T-helper 1 cell treated with Interleukin-12 subunit alpha and Interleukin-12 subunit beta and Interleukin-4 antibody, amounts not matched to agents 30 μg/mL and 1 μg/mL, for 36 hours (primary cell): ENCODE data around the gene PRDM8.
"Not testable (repeated sequence)": the region's sequence is repeated elsewhere in the genome, so short reads cannot be mapped to it uniquely, and the experiment has no call there.

ENCODE experiments used
- H3K27ac Mint-ChIP-seq: one replicate; pipeline ENCODE4 v1.8.0; 2021; ENCODE audit warnings: mild to moderate bottlenecking, mixed read lengths
- H3K27me3 Mint-ChIP-seq: one replicate; pipeline ENCODE4 v1.8.0; 2021; ENCODE audit warnings: low read depth, mixed read lengths
- H3K36me3 Mint-ChIP-seq: one replicate; pipeline ENCODE4 v1.8.0; 2021; ENCODE audit warnings: low read depth, mixed read lengths
- H3K4me1 Mint-ChIP-seq: one replicate; pipeline ENCODE4 v1.8.0; 2021; ENCODE audit warnings: low read depth, mixed read lengths
- H3K4me3 Mint-ChIP-seq: one replicate; pipeline ENCODE4 v1.8.0; 2021; ENCODE audit warnings: mild to moderate bottlenecking, moderate library complexity, mixed read lengths
- H3K9me3 Mint-ChIP-seq: one replicate; pipeline ENCODE4 v1.8.0; 2021; ENCODE audit warnings: mixed read lengths

Gene PRDM8

GRCh38 chr4:80173841-80174240, 23.5 kb upstream of the PRDM8 start:
- H3K4me1 Mint-ChIP-seq = peaks cover 58% of the 10 kb centered on the region
- H3K9me3 Mint-ChIP-seq = peaks cover 22% of the 10 kb centered on the region
- no peaks in the 10 kb centered on the region for H3K27me3 Mint-ChIP-seq
- peak overlapping the region; percentile 98 for H3K27ac Mint-ChIP-seq
- H3K4me3 Mint-ChIP-seq = peak overlapping the region; percentile 66
- peaks cover 24% of the 10 kb centered on the region for H3K36me3 Mint-ChIP-seq

- Mint-ChIP-seq H3K9me3 (peaks cover 33% of the 10 kb centered on the region), H3K36me3 (peaks cover 39% of the 10 kb centered on the region), H3K4me1 (peaks cover 51% of the 10 kb centered on the region)
- not testable (repeated sequence) for H3K4me3 Mint-ChIP-seq, H3K27ac Mint-ChIP-seq, H3K27me3 Mint-ChIP-seq
Observed at GRCh38 chr4:80177793-80178192, 19.5 kb upstream of the PRDM8 start.

- no peak overlapping the region for H3K27ac Mint-ChIP-seq
- H3K27me3 Mint-ChIP-seq = no peaks in the 10 kb centered on the region
- peaks cover 44% of the 10 kb centered on the region for H3K4me1 Mint-ChIP-seq
- H3K9me3 Mint-ChIP-seq = peaks cover 33% of the 10 kb centered on the region
- H3K4me3 Mint-ChIP-seq = no peak overlapping the region
- H3K36me3 Mint-ChIP-seq = peaks cover 41% of the 10 kb centered on the region
Observed at GRCh38 chr4:80178964-80179363, 18.3 kb upstream of the PRDM8 start.

GRCh38 chr4:80179637-80180161, 17.6 kb upstream of the PRDM8 start:
- H3K27ac Mint-ChIP-seq = no peak overlapping the region
- peaks cover 33% of the 10 kb centered on the region for H3K9me3 Mint-ChIP-seq
- H3K27me3 Mint-ChIP-seq = no peaks in the 10 kb centered on the region
- H3K36me3 Mint-ChIP-seq = peaks cover 40% of the 10 kb centered on the region
- peaks cover 37% of the 10 kb centered on the region for H3K4me1 Mint-ChIP-seq
- H3K4me3 Mint-ChIP-seq = no peak overlapping the region

GRCh38 chr4:80180743-80181142, 16.6 kb upstream of the PRDM8 start:
- peaks cover 33% of the 10 kb centered on the region for H3K9me3 Mint-ChIP-seq
- H3K27ac Mint-ChIP-seq = peak overlapping the region; percentile 72
- peak overlapping the region; percentile 27 for H3K4me3 Mint-ChIP-seq
- peaks cover 39% of the 10 kb centered on the region for H3K36me3 Mint-ChIP-seq
- peaks cover 3% of the 10 kb centered on the region for H3K27me3 Mint-ChIP-seq
- peaks cover 35% of the 10 kb centered on the region for H3K4me1 Mint-ChIP-seq

GRCh38 chr4:80182237-80182866, 15.0 kb upstream of the PRDM8 start:
- Mint-ChIP-seq H3K9me3 (peaks cover 19% of the 10 kb centered on the region), H3K27ac (peak overlapping the region; percentile 89), H3K36me3 (peaks cover 36% of the 10 kb centered on the region), H3K4me3 (peak overlapping the region; percentile 63), H3K4me1 (peaks cover 43% of the 10 kb centered on the region), H3K27me3 (peaks cover 8% of the 10 kb centered on the region)

GRCh38 chr4:80183250-80184052, 13.9 kb upstream of the PRDM8 start:
- H3K27ac Mint-ChIP-seq = peak overlapping the region; percentile 89
- H3K4me1 Mint-ChIP-seq = peaks cover 46% of the 10 kb centered on the region
- H3K36me3 Mint-ChIP-seq = peaks cover 40% of the 10 kb centered on the region
- peak overlapping the region; percentile 100 for H3K4me3 Mint-ChIP-seq
- H3K27me3 Mint-ChIP-seq = peaks cover 8% of the 10 kb centered on the region
- H3K9me3 Mint-ChIP-seq = peaks cover 14% of the 10 kb centered on the region

GRCh38 chr4:80184053-80184824, 13.1 kb upstream of the PRDM8 start:
- Mint-ChIP-seq H3K36me3 (peaks cover 36% of the 10 kb centered on the region), H3K4me3 (peak overlapping the region; percentile 100), H3K4me1 (peaks cover 46% of the 10 kb centered on the region), H3K27ac (peak overlapping the region; percentile 99), H3K9me3 (peaks cover 9% of the 10 kb centered on the region), H3K27me3 (peaks cover 8% of the 10 kb centered on the region)

GRCh38 chr4:80184825-80185756, 12.2 kb upstream of the PRDM8 start:
- peaks cover 5% of the 10 kb centered on the region for H3K9me3 Mint-ChIP-seq
- peaks cover 8% of the 10 kb centered on the region for H3K27me3 Mint-ChIP-seq
- peak overlapping the region; percentile 100 for H3K4me3 Mint-ChIP-seq
- peak overlapping the region; percentile 99 for H3K27ac Mint-ChIP-seq
- H3K36me3 Mint-ChIP-seq = peaks cover 35% of the 10 kb centered on the region
- peaks cover 46% of the 10 kb centered on the region for H3K4me1 Mint-ChIP-seq

- peaks cover 39% of the 10 kb centered on the region for H3K4me1 Mint-ChIP-seq
- peak overlapping the region; percentile 99 for H3K27ac Mint-ChIP-seq
- H3K27me3 Mint-ChIP-seq = peaks cover 8% of the 10 kb centered on the region
- H3K4me3 Mint-ChIP-seq = peak overlapping the region; percentile 100
- peaks cover 35% of the 10 kb centered on the region for H3K36me3 Mint-ChIP-seq
- no peaks in the 10 kb centered on the region for H3K9me3 Mint-ChIP-seq
Observed at GRCh38 chr4:80185787-80186548, 11.3 kb upstream of the PRDM8 start.

- Mint-ChIP-seq H3K27me3 (peaks cover 8% of the 10 kb centered on the region), H3K36me3 (peaks cover 38% of the 10 kb centered on the region), H3K27ac (no peak overlapping the region), H3K9me3 (no peaks in the 10 kb centered on the region), H3K4me3 (peak overlapping the region; percentile 100), H3K4me1 (peaks cover 35% of the 10 kb centered on the region)
Observed at GRCh38 chr4:80186676-80187075, 10.6 kb upstream of the PRDM8 start.

- no peak overlapping the region for H3K27ac Mint-ChIP-seq
- H3K9me3 Mint-ChIP-seq = no peaks in the 10 kb centered on the region
- no peak overlapping the region for H3K4me3 Mint-ChIP-seq
- H3K27me3 Mint-ChIP-seq = peaks cover 10% of the 10 kb centered on the region
- peaks cover 34% of the 10 kb centered on the region for H3K4me1 Mint-ChIP-seq
- peaks cover 47% of the 10 kb centered on the region for H3K36me3 Mint-ChIP-seq
Observed at GRCh38 chr4:80187677-80188076, 9.6 kb upstream of the PRDM8 start.

GRCh38 chr4:80188457-80188800, 8.9 kb upstream of the PRDM8 start:
- H3K27ac Mint-ChIP-seq = no peak overlapping the region

More at GRCh38 chr4:80188457-80188800, 8.9 kb upstream of the PRDM8 start:
- Mint-ChIP-seq H3K36me3 (peaks cover 51% of the 10 kb centered on the region), H3K9me3 (no peaks in the 10 kb centered on the region), H3K4me1 (peaks cover 35% of the 10 kb centered on the region), H3K27me3 (peaks cover 15% of the 10 kb centered on the region), H3K4me3 (no peak overlapping the region)
